ENCODE results near the gene FAM200B. TPM values are rescaled to one million over a fixed set of nuclear protein-coding genes. Genes with fewer than 3 reads are reported as not detected.

The FAM200B gene
- total RNA-seq, 1 donor from 2014 or later: 34.9 TPM

GRCh38 chr4:15691346-15692135 lies 9.9 kb downstream of the FAM200B start:
- peaks cover under 1 to 23% of the 10 kb centered on the region in 2 donors for H3K36me3 ChIP-seq
- no peak for TF ChIP-seq CTCF (IDR thresholded peaks at IDR 0.05)
- no peaks in the 10 kb centered on the region for H3K9me3 ChIP-seq
- DNase-seq (ENCODE audit: low spot score in 2 of 2): no peak
- intact Hi-C loops (cut with DNase I): no loop called here
- no peak overlapping the region for H3K27ac ChIP-seq
- peaks cover 0 to 5% of the 10 kb centered on the region in 2 donors for H3K4me1 ChIP-seq
- H3K27me3 ChIP-seq: no peaks in the 10 kb centered on the region
- H3K4me3 ChIP-seq: no peak overlapping the region

GRCh38 chr4:15692602-15693001 lies 11.0 kb downstream of the FAM200B start:
- intact Hi-C loops (cut with DNase I): no loop called here
- H3K9me3 ChIP-seq: no peaks in the 10 kb centered on the region
- H3K4me3 ChIP-seq: no peak overlapping the region
- peaks cover 0 to 5% of the 10 kb centered on the region in 2 donors for H3K4me1 ChIP-seq
- no peak for TF ChIP-seq CTCF (IDR thresholded peaks at IDR 0.05)
- no peak overlapping the region for H3K27ac ChIP-seq
- no peaks in the 10 kb centered on the region for H3K27me3 ChIP-seq
- peaks cover 0 to 14% of the 10 kb centered on the region in 2 donors for H3K36me3 ChIP-seq
- DNase-seq (ENCODE audit: low spot score in 2 of 2): no peak

DNA sequence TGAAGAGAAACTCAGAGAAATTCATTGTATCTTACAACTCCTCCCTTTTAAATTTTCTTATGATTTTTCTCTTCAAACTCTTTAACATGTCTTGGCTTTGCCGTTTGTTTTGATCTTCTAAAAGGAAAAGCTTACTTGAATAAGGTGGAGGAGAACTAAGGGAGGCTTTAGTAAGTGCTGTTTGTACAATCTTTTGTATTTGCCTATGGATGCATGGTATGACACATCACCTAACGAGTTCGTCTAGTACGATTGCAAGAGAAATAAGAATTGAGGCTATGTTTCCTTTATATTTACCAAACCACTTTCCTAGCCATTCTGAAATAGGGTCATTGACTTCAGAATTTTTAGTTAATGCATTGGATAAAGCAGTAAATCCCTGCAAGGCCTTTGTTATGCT lies 12.8 kb downstream of the FAM200B start:
- Histone ChIP-seq H3K4me1 (peaks cover 0 to 5% of the 10 kb centered on the region in 2 donors), H3K36me3 (no peaks in the 10 kb centered on the region), H3K27ac (no peak overlapping the region), H3K4me3 (no peak overlapping the region), H3K27me3 (no peaks in the 10 kb centered on the region), H3K9me3 (no peaks in the 10 kb centered on the region)
- intact Hi-C loops (cut with DNase I): no loop called here
- DNase-seq (ENCODE audit: low spot score in 2 of 2): no peak
- TF ChIP-seq CTCF (IDR thresholded peaks at IDR 0.05): no peak

DNA sequence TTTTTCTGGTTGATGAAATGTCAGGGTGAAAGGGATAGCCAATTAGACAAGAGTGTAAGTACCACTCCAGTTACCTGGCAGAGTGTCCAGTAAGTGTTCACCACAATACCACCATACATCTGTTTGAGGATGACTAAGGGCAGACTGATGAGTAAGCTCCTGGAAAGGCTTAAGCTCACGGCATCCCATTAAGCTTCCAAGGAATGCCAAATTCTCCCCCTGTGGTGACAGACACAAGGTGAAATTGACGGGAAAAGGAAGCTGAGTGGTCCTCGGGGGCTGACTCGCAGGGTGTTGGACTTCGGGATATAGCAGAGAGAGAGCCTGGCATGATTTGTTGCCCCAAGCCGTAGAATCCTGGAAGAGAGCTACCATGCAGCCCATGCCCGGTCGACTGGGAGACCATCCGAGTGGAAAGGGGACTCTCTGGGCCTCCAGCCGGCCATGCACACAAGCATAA lies 13.6 kb downstream of the FAM200B start:
- TF ChIP-seq CTCF (IDR thresholded peaks at IDR 0.05): no peak
- Histone ChIP-seq H3K27ac (no peak overlapping the region), H3K4me1 (peaks cover 0 to 4% of the 10 kb centered on the region in 2 donors), H3K27me3 (no peaks in the 10 kb centered on the region), H3K9me3 (no peaks in the 10 kb centered on the region), H3K4me3 (no peak overlapping the region), H3K36me3 (no peaks in the 10 kb centered on the region)
- intact Hi-C loops (cut with DNase I): no loop called here
- DNase-seq (ENCODE audit: low spot score in 2 of 2): no peak

DNA sequence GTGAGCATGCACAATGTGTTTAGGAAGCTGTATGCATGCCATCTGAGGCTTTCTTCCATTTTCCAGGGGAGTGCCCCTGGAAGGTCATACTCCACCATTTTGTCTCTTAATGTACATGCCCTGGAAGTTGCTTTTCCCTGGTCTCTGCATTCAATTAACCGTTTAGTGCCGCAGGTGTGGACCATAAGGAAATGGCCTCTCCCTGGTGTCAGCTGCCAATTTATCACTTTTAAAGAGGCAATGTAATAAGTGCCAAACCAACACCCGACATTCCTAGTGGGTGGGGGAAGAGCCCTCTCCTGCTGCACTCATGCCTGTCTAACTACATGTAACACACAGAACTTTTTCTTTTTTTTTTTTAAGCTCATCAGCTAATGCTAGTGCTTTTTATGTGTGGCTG lies 14.1 kb downstream of the FAM200B start:
- no peak for TF ChIP-seq CTCF (IDR thresholded peaks at IDR 0.05)
- no peak for DNase-seq (ENCODE audit: low spot score in 2 of 2)
- H3K27me3 ChIP-seq: no peaks in the 10 kb centered on the region
- H3K27ac ChIP-seq: no peak overlapping the region
- H3K4me1 ChIP-seq: no peaks in the 10 kb centered on the region
- no peaks in the 10 kb centered on the region for H3K36me3 ChIP-seq
- no peaks in the 10 kb centered on the region for H3K9me3 ChIP-seq
- H3K4me3 ChIP-seq: no peak overlapping the region
- intact Hi-C loops (cut with DNase I): no loop called here

Measured in ascending aorta (tissue), 2 donors.